Superior temporal gyrus (tissue), 1 donor: ENCODE results near the gene NFIA.
"Not testable (repeated sequence)": the region's sequence is repeated elsewhere in the genome, so short reads cannot be mapped to it uniquely, and the experiment has no call there.

Source experiments
- DNase-seq: peaks from one replicate; pipeline ENCODE4 v3.0.0-alpha.2; 2016; ENCODE audit errors: extremely low spot score

Gene NFIA

DNA sequence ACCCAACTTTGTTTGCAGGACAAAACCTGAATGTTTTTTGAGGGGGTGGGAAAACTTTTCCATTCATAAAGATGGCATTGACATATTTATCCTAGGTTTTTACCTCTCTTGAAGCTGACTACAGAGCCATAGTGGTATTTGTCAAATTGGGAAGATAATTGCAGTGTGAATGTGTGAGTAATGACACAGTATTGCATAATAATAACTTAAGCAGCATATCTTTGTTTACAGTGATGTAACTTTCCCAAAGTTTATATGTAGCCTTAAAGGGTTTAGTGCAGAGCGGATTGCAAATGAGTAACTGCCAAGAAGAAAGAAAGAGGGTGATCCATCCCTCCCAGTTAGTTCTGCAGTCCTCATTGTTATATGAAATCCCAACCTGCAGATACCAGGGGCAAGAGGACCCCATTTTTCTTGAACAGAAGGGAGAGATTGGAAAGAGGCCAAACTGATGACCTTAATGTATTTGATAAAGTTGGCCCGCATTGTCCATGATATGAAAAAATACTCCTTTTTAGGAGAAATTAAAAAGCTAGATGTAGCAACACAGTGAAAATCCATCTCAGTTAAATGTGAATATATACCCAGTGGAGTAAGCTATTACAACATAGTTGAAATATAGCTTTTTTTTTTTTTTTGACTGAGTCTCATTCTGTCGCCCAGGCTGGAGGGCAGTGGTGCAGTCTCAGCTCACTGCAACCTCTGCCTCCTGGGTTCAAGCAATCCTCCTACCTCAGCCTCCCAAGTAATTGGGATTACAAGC lies 23.7 kb upstream of the NFIA start:
- DNase-seq, result no peak

DNA sequence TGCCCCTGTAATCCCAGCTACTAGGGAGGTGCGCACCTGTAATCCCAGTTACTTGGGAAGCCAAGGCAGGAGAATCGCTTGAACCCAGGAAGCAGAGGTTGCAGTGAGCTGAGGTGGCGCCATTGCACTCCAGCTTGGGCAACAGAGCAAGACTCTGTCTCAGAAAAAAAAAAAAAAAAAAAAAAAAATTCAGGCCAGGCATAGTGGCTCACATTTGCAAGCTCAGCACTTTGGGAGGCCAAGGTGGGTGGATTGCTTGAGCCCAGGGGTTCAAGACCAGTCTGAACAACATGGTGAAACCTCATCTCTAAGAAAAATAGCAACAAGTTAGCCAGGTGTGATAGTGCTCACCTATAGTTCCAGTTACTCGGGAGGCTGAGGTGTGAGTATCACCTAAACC lies 20.8 kb upstream of the NFIA start:
- DNase-seq, result not testable (repeated sequence)

DNA sequence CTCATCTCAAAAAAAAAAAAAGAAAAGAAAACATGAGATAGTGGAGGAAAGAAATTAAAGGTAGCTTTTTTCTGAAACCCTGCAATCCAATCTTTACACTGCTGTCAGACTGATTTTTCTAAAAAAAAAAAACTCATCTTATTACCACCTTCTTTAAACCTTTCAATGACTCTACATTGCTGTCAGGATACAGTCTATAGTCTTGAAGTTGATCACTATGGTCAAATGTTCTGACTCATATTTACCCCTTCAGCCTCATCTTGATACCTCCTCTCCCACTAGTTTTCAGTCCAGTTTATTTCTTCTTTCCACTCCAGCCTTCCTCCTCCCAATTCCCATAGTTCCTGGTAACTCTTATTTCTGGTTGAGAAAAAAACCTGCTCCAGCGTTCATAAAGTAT lies 17.7 kb upstream of the NFIA start:
- DNase-seq, result no peak

- no peak for DNase-seq
Observed at GRCh38 chr1:61067446-61068019, 14.8 kb upstream of the NFIA start.

GRCh38 chr1:61070054-61070453 lies 12.3 kb upstream of the NFIA start:
- no peak for DNase-seq

GRCh38 chr1:61071205-61072130 lies 10.9 kb upstream of the NFIA start:
- DNase-seq, result no peak

DNA sequence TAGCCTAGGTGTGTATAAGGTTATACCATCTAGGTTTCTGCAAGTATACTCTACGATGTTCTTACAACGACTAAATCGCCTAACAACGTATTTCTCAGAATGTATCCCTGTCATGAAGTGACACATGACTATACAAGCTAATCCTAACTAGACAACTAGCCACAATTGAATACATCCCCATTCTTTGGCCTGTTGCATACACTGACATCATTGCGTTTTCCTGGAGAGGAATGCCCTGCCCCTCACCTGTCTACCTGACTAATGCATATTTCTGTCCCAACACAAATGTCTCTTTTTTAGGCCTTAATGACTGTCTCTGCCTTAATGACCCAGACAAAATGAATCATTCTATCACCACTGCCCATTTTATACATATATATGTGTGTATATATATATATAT lies 8.5 kb upstream of the NFIA start:
- no peak for DNase-seq

GRCh38 chr1:61075833-61076232 lies 6.5 kb upstream of the NFIA start:
- DNase-seq, result not testable (repeated sequence)

- peak; percentile 91 for DNase-seq
Observed at GRCh38 chr1:61076728-61077675, 5.4 kb upstream of the NFIA start.

GRCh38 chr1:61077676-61078541 lies 4.5 kb upstream of the NFIA start:
- DNase-seq, result peak; percentile 100

- DNase-seq, result peak; percentile 71
Observed at GRCh38 chr1:61078618-61079295, 3.6 kb upstream of the NFIA start.

DNA sequence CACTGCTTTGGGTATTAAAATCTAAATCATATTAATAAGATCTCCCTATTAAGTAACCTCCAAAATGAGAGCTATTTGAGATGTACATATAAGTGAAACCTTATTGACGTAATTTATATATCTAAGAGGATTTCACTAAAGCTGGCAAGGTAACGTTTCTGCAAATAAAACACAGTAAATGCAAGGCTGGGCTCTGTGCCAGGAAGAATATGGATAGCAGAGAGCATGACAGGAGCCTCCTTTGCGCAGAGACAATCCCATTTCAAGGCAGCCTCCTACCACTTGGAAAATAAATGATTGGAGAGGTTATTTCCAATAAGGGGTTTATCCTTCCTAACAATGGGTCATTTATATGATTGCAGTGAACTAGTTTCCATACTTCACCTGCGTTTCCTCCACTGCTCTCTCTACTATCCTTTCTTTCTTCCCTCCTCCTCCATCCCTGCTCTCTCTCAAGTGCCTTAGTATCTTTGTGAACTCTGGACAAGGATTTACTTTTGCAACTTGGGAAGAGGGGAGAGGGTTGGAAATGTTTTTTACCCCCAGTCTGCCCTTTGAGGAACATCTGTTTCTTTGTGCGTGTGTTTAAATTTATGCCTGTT lies 3.0 kb upstream of the NFIA start:
- DNase-seq, result no peak

GRCh38 chr1:61079898-61080336 lies 2.4 kb upstream of the NFIA start:
- DNase-seq, result peak; percentile 88

DNA sequence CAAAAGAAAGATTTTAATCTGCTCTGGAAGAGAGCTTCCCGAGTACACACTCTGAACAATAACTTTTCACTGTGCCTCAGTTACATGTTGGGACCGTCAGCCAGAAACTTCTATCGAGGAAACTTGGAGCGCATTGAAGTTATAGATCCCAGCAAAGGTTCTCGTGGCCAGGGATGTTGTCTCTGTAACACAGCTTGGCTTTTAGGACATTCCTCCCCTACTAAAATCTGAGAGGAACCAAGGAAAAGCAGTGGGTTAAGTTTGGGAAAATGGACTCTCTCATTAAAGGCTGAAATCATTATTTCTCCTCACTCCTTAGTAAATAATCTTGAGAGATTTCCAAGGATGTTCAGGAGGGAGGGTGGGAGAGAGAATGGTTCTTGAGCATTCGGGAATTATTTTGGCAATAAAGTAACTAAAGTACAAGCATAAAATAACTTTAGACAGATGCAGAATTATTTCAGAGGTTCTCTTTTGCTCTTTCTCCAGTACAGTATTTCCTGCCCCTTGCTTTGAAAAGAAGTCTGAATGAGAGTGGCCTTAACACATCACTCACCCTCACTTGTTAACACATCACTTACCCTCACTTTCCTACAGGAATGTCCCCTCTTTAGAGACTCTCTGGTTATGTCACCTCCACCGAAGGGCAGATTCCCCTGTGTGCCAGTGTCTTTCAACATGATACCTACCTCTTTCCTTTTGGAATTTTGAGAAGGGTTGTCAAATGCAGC lies 1.8 kb upstream of the NFIA start:
- peak; percentile 69 for DNase-seq

GRCh38 chr1:61081144-61081685 lies 1.1 kb upstream of the NFIA start:
- peak; percentile 73 for DNase-seq

GRCh38 chr1:61081686-61082310 lies 563 bp upstream of the NFIA start:
- DNase-seq, result peak; percentile 70

GRCh38 chr1:61083013-61083806 lies 849 bp downstream of the NFIA start:
- peak; percentile 49 for DNase-seq
